Mammary epithelial cell (primary cell): ENCODE data around the gene KAZALD1.

Experiments used
- CTCF ChIP-seq, 2 donors: IDR thresholded peaks in 1 of 2; conservative IDR thresholded peaks in 1 of 2; 2 replicates each; pipeline ENCODE4 v1.5.1; 2011 to 2012; ENCODE audit warnings: inconsistent platforms in 2 of 2, low read length in 2 of 2, mild to moderate bottlenecking in 2 of 2, control low read depth in 1 of 2, low read depth in 1 of 2; ENCODE audit not compliant: insufficient read depth in 1 of 2; ENCODE audit errors: extremely low read depth in 1 of 2
- EZH2 ChIP-seq: IDR thresholded peaks from 2 replicates; pipeline ENCODE4 v1.6.1; 2012; ENCODE audit warnings: low read length, inconsistent platforms, borderline replicate concordance

- TF ChIP-seq CTCF (conservative IDR thresholded peaks at IDR 0.05 in 1 of 2, IDR thresholded peaks at IDR 0.05 in 1 of 2; ENCODE audit: extremely low read depth in 1 of 2, insufficient read depth in 1 of 2, low read depth in 1 of 2, low read length in 2 of 2), result no peak
- no peak for TF ChIP-seq EZH2
These were observed 29.8 kb upstream of the KAZALD1 start for GRCh38 chr10:101031796-101032636.
